H9 (cell line): ENCODE measurements around the gene ANKRD11. TPM values are rescaled to one million over a fixed set of nuclear protein-coding genes. Genes with fewer than 3 reads are reported as not detected.
A peak's percentile ranks its signal among the peaks of the same experiment; 100 is the strongest.

ENCODE experiments used
- DNase-seq: peaks from one replicate; pipeline ENCODE4 v3.0.0-alpha.2; 2017
- H2AFZ ChIP-seq: one replicate; pipeline ENCODE4 v1.6.1; 2013; ENCODE audit warnings: mild to moderate bottlenecking, low read length, control low read depth, moderate library complexity
- H2AK5ac ChIP-seq: 2 replicates; pipeline ENCODE4 v1.6.1; 2013; ENCODE audit warnings: low read length, control low read depth, mixed read lengths; ENCODE audit not compliant: insufficient read length
- H2BK120ac ChIP-seq: one replicate; pipeline ENCODE4 v1.6.1; 2013; ENCODE audit warnings: low read depth, mild to moderate bottlenecking, low read length, control low read depth, inconsistent platforms; ENCODE audit not compliant: poor library complexity, severe bottlenecking
- H2BK12ac ChIP-seq: 2 replicates; pipeline ENCODE4 v1.6.1; 2013; ENCODE audit warnings: low read length, control low read depth, mixed read lengths, low read depth; ENCODE audit not compliant: insufficient read length
- H2BK15ac ChIP-seq: 2 replicates; pipeline ENCODE4 v1.6.1; 2013; ENCODE audit warnings: low read depth, low read length, control low read depth
- H2BK20ac ChIP-seq: one replicate; pipeline ENCODE4 v1.6.1; 2013; ENCODE audit warnings: low read depth, mild to moderate bottlenecking, low read length, control low read depth, inconsistent platforms; ENCODE audit not compliant: poor library complexity, severe bottlenecking
- H2BK5ac ChIP-seq: 2 replicates; pipeline ENCODE4 v1.6.1; 2013; ENCODE audit warnings: low read length, control low read depth, mixed read lengths; ENCODE audit not compliant: insufficient read length
- H3K14ac ChIP-seq: 2 replicates; pipeline ENCODE4 v1.6.1; 2013; ENCODE audit warnings: low read length, control low read depth; ENCODE audit not compliant: insufficient read depth
- H3K18ac ChIP-seq: 2 replicates; pipeline ENCODE4 v1.6.1; 2013; ENCODE audit warnings: low read depth, mild to moderate bottlenecking, mixed read lengths, low read length, control low read depth; ENCODE audit not compliant: insufficient read length
- H3K23ac ChIP-seq: 2 replicates; pipeline ENCODE4 v1.6.1; 2013; ENCODE audit warnings: low read length, control low read depth, mixed read lengths, low read depth; ENCODE audit not compliant: insufficient read length
- H3K23me2 ChIP-seq: 2 replicates; pipeline ENCODE4 v1.6.1; 2013; ENCODE audit warnings: low read depth, mild to moderate bottlenecking, mixed read lengths, low read length, control low read depth; ENCODE audit not compliant: insufficient read length, poor library complexity, severe bottlenecking
- H3K27ac ChIP-seq: 2 replicates; pipeline ENCODE4 v1.5.1; 2013; ENCODE audit warnings: low read length, control low read depth, mixed read lengths, low read depth; ENCODE audit not compliant: insufficient read length
- H3K27me3 ChIP-seq: 2 replicates; pipeline ENCODE4 v1.6.1; 2013; ENCODE audit warnings: low read length, control low read depth, inconsistent platforms; ENCODE audit not compliant: insufficient read depth
- H3K4ac ChIP-seq: 2 replicates; pipeline ENCODE4 v1.6.1; 2013; ENCODE audit warnings: low read depth, mild to moderate bottlenecking, control low read depth, inconsistent platforms, low read length, moderate library complexity
- H3K4me1 ChIP-seq: 2 replicates; pipeline ENCODE4 v1.6.1; 2013; ENCODE audit warnings: low read length, control low read depth, inconsistent platforms; ENCODE audit not compliant: insufficient read depth
- H3K4me2 ChIP-seq: 2 replicates; pipeline ENCODE4 v1.6.1; 2013; ENCODE audit warnings: low read length, control low read depth, mixed read lengths; ENCODE audit not compliant: insufficient read length, insufficient read depth
- H3K56ac ChIP-seq: 2 replicates; pipeline ENCODE4 v1.6.1; 2013; ENCODE audit warnings: low read depth, mild to moderate bottlenecking, mixed read lengths, low read length, control low read depth; ENCODE audit not compliant: insufficient read length
- H3K79me1 ChIP-seq: 2 replicates; pipeline ENCODE4 v1.6.1; 2013; ENCODE audit warnings: low read depth, mild to moderate bottlenecking, moderate library complexity, low read length, control low read depth, inconsistent platforms; ENCODE audit not compliant: insufficient read depth, poor library complexity, severe bottlenecking
- H3K79me2 ChIP-seq: 2 replicates; pipeline ENCODE4 v1.6.1; 2013; ENCODE audit warnings: low read length, control low read depth, inconsistent platforms; ENCODE audit not compliant: insufficient read depth
- H3K9ac ChIP-seq: 2 replicates; pipeline ENCODE4 v1.6.1; 2013; ENCODE audit warnings: low read length, control low read depth, mixed read lengths; ENCODE audit not compliant: insufficient read length; ENCODE audit errors: extremely low read depth
- H3K9me3 ChIP-seq: one replicate; pipeline ENCODE4 v1.6.1; 2013; ENCODE audit warnings: low read depth, low read length, inconsistent platforms; ENCODE audit not compliant: control insufficient read depth
- H3T11ph ChIP-seq: one replicate; pipeline ENCODE4 v1.6.1; 2013; ENCODE audit warnings: mild to moderate bottlenecking, low read length, control low read depth, inconsistent platforms
- H4K20me1 ChIP-seq: one replicate; pipeline ENCODE4 v1.6.1; 2013; ENCODE audit not compliant: control insufficient read depth, insufficient read length, insufficient read depth
- H4K5ac ChIP-seq: 2 replicates; pipeline ENCODE4 v1.6.1; 2013; ENCODE audit warnings: low read depth, mild to moderate bottlenecking, mixed read lengths, low read length, control low read depth; ENCODE audit not compliant: insufficient read length
- H4K8ac ChIP-seq: replicated peaks from 2 replicates; pipeline ENCODE4 v1.6.1; 2013; ENCODE audit warnings: low read length, control low read depth, mixed read lengths, low read depth; ENCODE audit not compliant: insufficient read length
- H4K91ac ChIP-seq: 2 replicates; pipeline ENCODE4 v1.6.1; 2013; ENCODE audit warnings: low read depth, mild to moderate bottlenecking, moderate library complexity, mixed read lengths, low read length, control low read depth; ENCODE audit not compliant: insufficient read length
- H3K27ac Mint-ChIP-seq, 3 experiments: 2 replicates in 2 of 3; 3 replicates in 1 of 3; pipeline ENCODE4 v1.8.0; 2020 to 2021; ENCODE audit warnings: mixed read lengths in 3 of 3, mild to moderate bottlenecking in 1 of 3, moderate library complexity in 1 of 3
- H3K27me3 Mint-ChIP-seq: 2 replicates; pipeline ENCODE4 v1.8.0; 2021; ENCODE audit warnings: low read depth, mild to moderate bottlenecking, moderate library complexity, mixed read lengths
- H3K36me3 Mint-ChIP-seq, 3 experiments: 2 replicates in 2 of 3; 3 replicates in 1 of 3; pipeline ENCODE4 v1.8.0; 2020 to 2021; ENCODE audit warnings: low read depth in 3 of 3, mixed read lengths in 3 of 3; ENCODE audit not compliant: insufficient read depth in 1 of 3
- H3K4me1 Mint-ChIP-seq, 2 experiments: 2 replicates each; pipeline ENCODE4 v1.8.0; 2020; ENCODE audit warnings: mixed read lengths in 2 of 2
- H3K4me3 Mint-ChIP-seq, 2 experiments: 2 replicates in 1 of 2; 3 replicates in 1 of 2; pipeline ENCODE4 v1.8.0; 2020 to 2021; ENCODE audit warnings: mild to moderate bottlenecking in 2 of 2, mixed read lengths in 2 of 2, moderate library complexity in 1 of 2
- H3K9me3 Mint-ChIP-seq, 2 experiments: 2 replicates in 1 of 2; 3 replicates in 1 of 2; pipeline ENCODE4 v1.8.0; 2020; ENCODE audit warnings: mild to moderate bottlenecking in 2 of 2, mixed read lengths in 2 of 2, moderate library complexity in 1 of 2
- CTCF ChIP-seq: fragments of 200-600 bp; sonication (generic); conservative IDR thresholded peaks from 3 replicates; pipeline ENCODE4 v1.8.0; 2021; ENCODE audit warnings: antibody characterized with exemption, mild to moderate bottlenecking
- WGBS: extraction: QIAGEN DNeasy Blood & Tissue Kit; methylation state at CpG from one replicate; pipeline ENCODE4 v1.1.7; 2013; ENCODE audit warnings: missing lambda C conversion rate, low lambda C conversion rate, mixed read lengths; ENCODE audit not compliant: insufficient read length; ENCODE audit errors: extremely low coverage; 5-methylcytosine and 5-hydroxymethylcytosine counted together
- total RNA-seq: library from RNA; stranded (reverse); gene quantifications from 2 replicates; pipeline ENCODE4 v1.2.1, GENCODE V29; 2021

The ANKRD11 gene
- total RNA-seq, 1 experiment from 2014 or later, result 181 TPM

- peaks cover 11% of the 10 kb centered on the region; the same call in 1 of the 2 replicates for H3K4me1 ChIP-seq
- no peak overlapping the region for H3K18ac ChIP-seq
- no peaks in the 10 kb centered on the region for H4K20me1 ChIP-seq
- H2BK15ac ChIP-seq, result no peak overlapping the region
- no peak overlapping the region for H3K56ac ChIP-seq
- Mint-ChIP-seq H3K4me1 (peaks cover 44 to 46% of the 10 kb centered on the region in 2 experiments), H3K4me3 (no peak overlapping the region), H3K27me3 (no peaks in the 10 kb centered on the region), H3K9me3 (no peaks in the 10 kb centered on the region), H3K27ac (peak overlapping the region; percentile 73 to 80 (median 73); a peak in 6 of 7 replicates), H3K36me3 (peaks cover 0 to 10% (median under 1%) of the 10 kb centered on the region in 3 experiments; a peak in 6 of 7 replicates)
- no peaks in the 10 kb centered on the region for H3K9me3 ChIP-seq
- H3K9ac ChIP-seq, result no peak overlapping the region
- peak overlapping the region; percentile 26; the same call in 1 of the 2 replicates for H3K14ac ChIP-seq
- H3K27me3 ChIP-seq, result no peaks in the 10 kb centered on the region
- H2BK120ac ChIP-seq, result no peak overlapping the region
- no peaks in the 10 kb centered on the region for H3K23me2 ChIP-seq
- H2BK5ac ChIP-seq, result no peak overlapping the region
- H3K27ac ChIP-seq, result no peak overlapping the region
- H3T11ph ChIP-seq, result no peak overlapping the region
- no peak overlapping the region for H3K4ac ChIP-seq
- WGBS, result no CpG with 5 or more reads among the region's 16 CpGs
- H2AFZ ChIP-seq, result no peak overlapping the region
- H4K8ac ChIP-seq, result no peak overlapping the region
- no peak for DNase-seq
- no peak overlapping the region for H4K91ac ChIP-seq
- TF ChIP-seq CTCF, result no peak
- H3K23ac ChIP-seq, result no peak overlapping the region
- H2BK20ac ChIP-seq, result no peak overlapping the region
- no peak overlapping the region for H2BK12ac ChIP-seq
- H2AK5ac ChIP-seq, result no peak overlapping the region
- H3K79me2 ChIP-seq, result peaks cover 75% of the 10 kb centered on the region
- H3K4me2 ChIP-seq, result no peak overlapping the region
- H3K79me1 ChIP-seq, result peaks cover 8% of the 10 kb centered on the region
- H4K5ac ChIP-seq, result no peak overlapping the region
Measured at GRCh38 chr16:89422905-89423630, 67.3 kb downstream of the ANKRD11 start.
